T-helper 1 cell treated with Interleukin-12 subunit alpha and Interleukin-12 subunit beta and Interleukin-4 antibody, amounts not matched to agents 30 ng/mL and 1 ng/mL, for 36 hours (primary cell): ENCODE data around the gene P4HTM. TPM values are rescaled to one million over a fixed set of nuclear protein-coding genes. Genes with fewer than 3 reads are reported as not detected.

ENCODE experiments used
- intact Hi-C: fragments of 100-400 bp; cut with micrococcal nuclease; formaldehyde crosslinking; loops from one replicate; pipeline ENCODE4 v1.15.1; 2024
- total RNA-seq: library from RNA; stranded (reverse); gene quantifications from 2 replicates; pipeline ENCODE4 v1.2.3, GENCODE V29; 2022

P4HTM gene
- total RNA-seq, 1 donor from 2014 or later, result 48.9 TPM

DNA sequence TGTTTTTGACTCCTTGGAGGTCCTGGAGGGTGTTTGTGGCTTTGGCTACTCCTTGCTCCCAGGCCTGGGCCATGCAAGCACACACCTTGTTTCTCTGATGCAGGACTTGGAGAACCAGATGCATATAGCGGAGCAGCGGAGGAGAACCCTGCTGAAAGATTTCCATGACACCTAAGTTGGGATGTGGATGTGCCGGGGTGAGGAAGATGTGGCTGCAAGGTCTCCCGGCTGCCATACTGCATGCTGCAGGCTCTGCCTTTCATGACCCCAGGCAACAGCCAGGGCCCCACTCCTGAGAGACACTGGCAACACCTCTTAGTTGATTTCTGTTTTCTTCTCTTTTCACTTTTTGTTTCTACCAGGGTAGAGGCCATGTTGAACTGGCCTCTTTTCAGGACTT lies 6.9 kb upstream of the P4HTM start:
- intact Hi-C loops, result no loop called here

- intact Hi-C loops, result no loop called here
Observed at GRCh38 chr3:48984663-48985062, 5.4 kb upstream of the P4HTM start.

GRCh38 chr3:48985831-48986376 lies 4.1 kb upstream of the P4HTM start:
- intact Hi-C loops, result no loop called here

GRCh38 chr3:48989126-48989795 lies 780 bp upstream of the P4HTM start:
- intact Hi-C loops, result no loop called here

- intact Hi-C loops, result loop anchor here (1.0 kb wide), 2 partner anchors 16 to 30 kb away; partner anchors contain the start of gene WDR6
Observed at GRCh38 chr3:48990636-48991469, 812 bp downstream of the P4HTM start.

DNA sequence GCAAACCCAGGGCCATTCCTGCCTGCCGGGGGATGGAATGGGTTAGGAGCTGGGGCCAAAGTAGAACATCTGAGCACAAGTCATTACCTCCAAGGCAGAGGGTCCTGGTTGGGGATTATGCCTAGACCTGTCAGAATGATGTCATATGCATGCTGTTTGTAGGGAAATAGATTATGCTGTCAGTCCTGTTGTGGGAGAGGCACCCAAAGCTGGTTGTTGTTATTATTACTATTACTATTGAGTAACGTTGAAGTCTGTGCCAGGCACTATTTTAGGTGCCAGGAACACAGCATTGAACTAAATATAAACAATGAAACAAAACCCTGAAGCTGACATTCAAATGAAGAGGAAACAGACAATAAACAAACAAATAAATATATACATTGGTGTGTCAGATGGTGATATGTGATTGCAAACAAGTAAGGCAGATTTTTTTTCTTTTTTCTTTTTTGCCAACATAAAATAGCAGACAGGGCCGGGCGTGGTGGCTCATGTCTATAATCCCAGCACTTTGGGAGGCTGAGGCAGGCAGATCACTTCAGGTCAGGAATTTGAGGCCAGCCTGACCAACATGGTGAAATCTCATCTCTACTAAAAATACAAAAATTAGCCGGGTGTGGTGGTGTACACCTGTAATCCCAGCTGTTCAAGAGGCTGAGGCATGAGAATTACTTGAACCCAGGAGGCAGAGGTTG lies 2.0 kb downstream of the P4HTM start:
- intact Hi-C loops, result no loop called here

DNA sequence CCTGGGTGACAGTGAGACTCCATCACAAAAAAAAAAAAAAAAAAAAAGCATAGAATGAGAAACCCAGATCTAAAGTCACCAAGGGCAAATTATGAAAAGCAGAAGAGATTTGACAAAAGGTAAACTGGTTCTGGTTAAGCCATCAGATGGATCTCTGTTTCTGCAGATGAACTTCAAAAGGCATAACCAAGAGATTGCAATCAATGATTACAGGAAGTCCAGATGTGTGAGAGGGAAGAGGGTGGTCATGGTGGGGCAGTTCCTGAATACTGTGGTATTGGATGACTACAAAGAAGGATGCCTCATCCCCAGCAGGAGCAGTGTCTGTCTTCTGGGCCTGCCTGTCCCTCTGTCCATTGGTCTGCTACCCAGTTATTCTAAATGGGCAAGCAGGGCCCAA lies 3.8 kb downstream of the P4HTM start:
- intact Hi-C loops, result no loop called here

GRCh38 chr3:48996640-48997039 lies 6.6 kb downstream of the P4HTM start:
- intact Hi-C loops, result no loop called here

DNA sequence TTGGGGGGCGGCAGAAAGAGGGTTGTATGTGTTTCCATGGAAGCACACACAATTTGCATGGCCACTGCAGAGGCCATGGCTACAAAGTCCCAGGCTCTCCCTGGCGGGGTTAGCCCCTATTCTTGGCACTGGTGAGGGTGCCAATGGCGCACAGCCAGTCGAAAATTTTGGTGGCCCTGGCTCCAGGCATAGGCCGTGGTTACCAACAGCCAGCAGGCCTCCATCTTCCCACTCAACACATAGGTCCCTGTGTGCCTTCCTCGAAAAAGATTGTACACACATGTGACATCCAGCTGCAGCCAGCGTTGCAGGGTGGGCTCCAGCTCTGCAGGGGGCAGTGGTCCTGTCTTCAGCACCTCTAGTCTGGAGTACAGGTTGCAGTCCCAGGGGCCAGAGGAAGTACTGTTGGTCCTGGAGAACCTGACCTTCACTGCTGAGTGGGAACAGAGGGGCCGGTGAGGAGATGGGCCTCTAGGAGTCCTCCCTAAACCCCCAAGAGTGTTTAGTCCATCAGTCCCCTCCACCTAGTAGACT lies 7.1 kb downstream of the P4HTM start:
- intact Hi-C loops, result no loop called here

GRCh38 chr3:48997714-48998637 lies 7.9 kb downstream of the P4HTM start:
- intact Hi-C loops, result no loop called here

GRCh38 chr3:48999085-48999858 lies 9.2 kb downstream of the P4HTM start:
- intact Hi-C loops, result no loop called here

- intact Hi-C loops, result loop anchor here (10.0 kb wide), 1 partner anchor 526 kb away; no protein-coding TSS in a partner anchor
Observed at GRCh38 chr3:49001155-49001554, 11.1 kb downstream of the P4HTM start.

DNA sequence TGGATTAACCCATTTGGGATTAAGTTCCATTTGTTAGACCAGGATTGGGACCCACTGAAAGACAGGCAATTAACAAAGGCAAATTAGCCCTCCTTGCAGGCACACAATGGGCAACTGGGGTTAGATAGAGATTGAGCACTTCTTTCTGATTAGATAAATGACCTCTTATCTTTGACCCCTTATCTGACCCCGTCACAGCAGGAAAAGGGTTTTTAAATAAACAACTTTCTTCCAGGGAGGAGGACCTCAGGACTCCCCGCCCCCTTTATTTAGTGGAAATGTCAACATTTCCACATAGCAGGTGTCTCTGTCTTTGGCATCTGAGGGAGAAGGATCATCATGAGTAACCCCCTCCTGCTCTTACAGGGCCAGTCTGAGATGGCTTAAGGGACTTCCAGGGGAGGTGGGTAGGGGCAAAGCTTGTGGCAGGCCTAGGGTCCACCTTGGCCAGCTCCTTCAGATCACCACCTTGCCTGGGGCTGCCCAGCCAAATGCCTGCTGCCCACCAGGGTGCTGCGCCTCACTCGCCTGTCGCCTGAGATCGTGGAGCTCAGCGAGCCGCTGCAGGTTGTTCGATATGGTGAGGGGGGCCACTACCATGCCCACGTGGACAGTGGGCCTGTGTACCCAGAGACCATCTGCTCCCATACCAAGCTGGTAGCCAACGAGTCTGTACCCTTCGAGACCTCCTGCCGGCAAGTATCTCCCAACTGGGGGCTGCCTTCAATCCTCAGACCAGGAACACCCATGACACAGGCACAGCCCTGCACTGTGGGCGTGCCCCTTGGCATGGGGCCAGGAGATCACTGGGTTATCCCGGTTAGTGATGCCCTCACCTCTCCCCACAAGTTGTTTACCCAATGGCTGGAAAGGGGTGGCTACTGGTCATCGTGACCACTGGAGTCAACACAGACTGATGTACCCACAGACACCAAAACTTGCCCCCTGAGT lies 14.6 kb downstream of the P4HTM start:
- intact Hi-C loops, result loop anchor here (5.0 to 10.0 kb wide), 6 partner anchors 342 to 933 kb away; partner anchors contain the start of genes APEH, CELSR3, RHOA and TCTA

GRCh38 chr3:49005303-49005680 lies 15.3 kb downstream of the P4HTM start:
- intact Hi-C loops, result loop anchor here (5.0 to 10.0 kb wide), 6 partner anchors 343 to 932 kb away; partner anchors contain the start of genes APEH, CELSR3, RHOA and TCTA

DNA sequence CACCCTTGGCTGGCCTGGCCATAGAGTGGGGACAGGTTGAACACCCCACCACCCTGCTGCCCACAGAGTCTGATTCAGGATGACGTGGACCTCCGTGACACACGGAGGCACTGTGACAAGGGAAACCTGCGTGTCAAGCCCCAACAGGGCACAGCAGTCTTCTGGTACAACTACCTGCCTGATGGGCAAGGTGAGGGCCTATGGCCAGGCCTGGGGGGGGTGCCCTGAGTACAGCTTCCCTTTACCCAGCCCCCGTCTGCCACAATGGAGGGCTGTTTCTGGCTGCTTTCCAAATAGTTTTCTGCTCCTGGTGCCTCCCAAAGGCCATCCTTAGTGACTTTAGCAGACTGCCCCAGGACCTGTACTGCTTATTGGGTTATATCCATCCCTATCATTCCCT lies 16.0 kb downstream of the P4HTM start:
- intact Hi-C loops, result loop anchor here (2.0 to 10.0 kb wide), 7 partner anchors 87 to 931 kb away; partner anchors contain the start of genes APEH, ARIH2, CELSR3 and RHOA

- intact Hi-C loops, result loop anchor here (1.0 to 10.0 kb wide), 14 partner anchors 15 to 931 kb away; partner anchors contain the start of genes APEH, ARIH2, CELSR3 and IMPDH2
Observed at GRCh38 chr3:49006408-49007067, 16.5 kb downstream of the P4HTM start.

DNA sequence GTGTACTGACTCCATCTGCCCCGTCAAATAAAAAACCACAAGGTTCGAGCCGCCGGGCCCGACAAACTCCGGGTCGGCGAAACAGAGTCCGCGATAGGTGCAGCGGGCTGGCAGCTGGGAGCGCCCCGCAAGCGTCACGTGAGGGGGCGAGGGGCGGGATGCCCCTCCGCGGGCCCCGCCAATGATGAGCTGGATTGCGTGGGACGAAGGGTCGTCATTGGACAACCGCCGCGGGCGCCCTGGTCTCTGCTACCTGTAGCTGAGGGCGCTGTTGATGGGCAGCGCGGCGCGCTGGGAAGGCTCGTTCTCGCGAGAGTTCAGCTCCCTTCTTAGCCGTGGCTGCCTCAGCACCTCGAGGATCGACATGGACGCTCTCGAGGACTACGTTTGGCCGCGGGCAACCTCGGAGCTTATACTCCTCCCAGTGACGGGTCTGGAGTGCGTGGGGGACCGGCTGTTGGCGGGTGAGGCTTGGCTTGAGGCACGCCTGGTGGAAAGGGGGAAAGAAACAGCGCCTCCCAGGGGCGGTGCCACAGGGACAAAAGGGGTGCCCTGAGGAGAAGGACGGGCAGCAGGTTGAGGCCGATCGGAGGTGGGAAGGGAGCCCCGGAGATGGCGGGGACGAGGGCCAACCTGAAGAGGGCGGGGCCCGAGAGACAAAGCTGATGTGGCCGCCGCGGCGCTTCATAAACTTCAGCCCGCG lies 17.2 kb downstream of the P4HTM start, which contains the start of gene WDR6:
WDR6 (plus strand) TSS at position 324 of the 703 bp plus-strand sequence; CDS start at position 365, 41 bp downstream.
- intact Hi-C loops, result loop anchor here (1.0 to 10.0 kb wide), 14 partner anchors 14 to 930 kb away; partner anchors contain the start of genes APEH, ARIH2, CELSR3 and IMPDH2
